Naive B cell (primary cell): ENCODE results near the gene RNU1-1. TPM values are rescaled to one million over a fixed set of nuclear protein-coding genes. Genes with fewer than 3 reads are reported as not detected.
"Not testable (repeated sequence)": the region's sequence is repeated elsewhere in the genome, so short reads cannot be mapped to it uniquely, and the experiment has no call there.

Experiments
- ATAC-seq, 2 donors: fragments of 150-1000 bp; cut with Tn5 transposase; 2 replicates each; pipeline ENCODE4 v1.10.0; 2021; ENCODE audit warnings: low read depth in 2 of 2, mild to moderate bottlenecking in 2 of 2, moderate library complexity in 2 of 2
- DNase-seq: peaks from one replicate; pipeline ENCODE4 v3.0.0; 2022
- H3K27ac Mint-ChIP-seq, 6 donors: one replicate each; pipeline ENCODE4 v1.8.0; 2020 to 2022; ENCODE audit warnings: mild to moderate bottlenecking in 6 of 6, mixed read lengths in 6 of 6, moderate library complexity in 5 of 6, inconsistent platforms in 2 of 6
- H3K27me3 Mint-ChIP-seq, 3 donors: one replicate each; pipeline ENCODE4 v1.8.0; 2021 to 2022; ENCODE audit warnings: mixed read lengths in 3 of 3, mild to moderate bottlenecking in 1 of 3
- H3K36me3 Mint-ChIP-seq, 2 donors: one replicate each; pipeline ENCODE4 v1.8.0; 2020 to 2022; ENCODE audit warnings: mixed read lengths in 2 of 2, inconsistent platforms in 1 of 2, mild to moderate bottlenecking in 1 of 2
- H3K4me1 Mint-ChIP-seq, 3 donors: one replicate each; pipeline ENCODE4 v1.8.0; 2020 to 2022; ENCODE audit warnings: mixed read lengths in 3 of 3, inconsistent platforms in 1 of 3, mild to moderate bottlenecking in 1 of 3, moderate library complexity in 1 of 3
- H3K4me3 Mint-ChIP-seq, 8 donors: one replicate each; pipeline ENCODE4 v1.8.0; 2020 to 2022; ENCODE audit warnings: mild to moderate bottlenecking in 8 of 8, mixed read lengths in 8 of 8, moderate library complexity in 8 of 8, inconsistent platforms in 2 of 8
- H3K9me3 Mint-ChIP-seq, 7 donors: one replicate each; pipeline ENCODE4 v1.8.0; 2020 to 2022; ENCODE audit warnings: mixed read lengths in 7 of 7, mild to moderate bottlenecking in 5 of 7, inconsistent platforms in 2 of 7, moderate library complexity in 1 of 7
- polyA plus RNA-seq, 6 donors: library from polyadenylated mRNA; unstranded; fragments of 300-500 nt; fragmentation: Illumina TruSeq; gene quantifications; one replicate each; pipeline ENCODE4 v1.2.3, GENCODE V29; 2021; ENCODE audit warnings: low read depth in 6 of 6

Gene RNU1-1
- polyA plus RNA-seq, 6 donors from 2014 or later: 27.4 to 56.9 (median 45.9) TPM; not detected in 2

DNA sequence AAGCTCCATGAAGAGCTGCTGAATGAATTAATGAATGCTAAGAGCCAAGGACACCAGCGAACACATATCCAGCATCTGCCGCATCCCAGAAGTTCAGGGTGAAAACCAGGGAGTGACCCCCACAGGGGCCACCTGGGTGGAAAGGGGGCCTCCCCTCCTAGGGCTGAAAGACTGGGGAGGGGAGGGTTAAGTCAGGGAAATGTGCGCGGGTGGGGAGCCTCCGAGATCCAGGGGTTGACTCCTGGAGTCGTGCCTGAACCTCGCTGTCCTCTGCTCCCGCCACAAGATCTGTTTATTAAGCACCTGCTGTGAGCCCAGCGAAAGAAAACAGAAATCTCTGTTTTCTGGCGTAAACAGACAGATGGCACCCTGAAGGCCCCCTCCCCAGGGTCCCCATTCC is 16.0 kb downstream of the RNU1-1 start:
- not testable (repeated sequence) for H3K9me3 Mint-ChIP-seq, H3K36me3 Mint-ChIP-seq, H3K27me3 Mint-ChIP-seq, ATAC-seq, DNase-seq
- peak overlapping the region; percentile 79 to 93 (median 88) for H3K4me3 Mint-ChIP-seq
- peaks cover 14 to 35% (median 29%) of the 10 kb centered on the region in 3 donors for H3K4me1 Mint-ChIP-seq
- H3K27ac Mint-ChIP-seq: peak overlapping the region in 3 of 6 donors; percentile 49 to 96 (median 73)

DNA sequence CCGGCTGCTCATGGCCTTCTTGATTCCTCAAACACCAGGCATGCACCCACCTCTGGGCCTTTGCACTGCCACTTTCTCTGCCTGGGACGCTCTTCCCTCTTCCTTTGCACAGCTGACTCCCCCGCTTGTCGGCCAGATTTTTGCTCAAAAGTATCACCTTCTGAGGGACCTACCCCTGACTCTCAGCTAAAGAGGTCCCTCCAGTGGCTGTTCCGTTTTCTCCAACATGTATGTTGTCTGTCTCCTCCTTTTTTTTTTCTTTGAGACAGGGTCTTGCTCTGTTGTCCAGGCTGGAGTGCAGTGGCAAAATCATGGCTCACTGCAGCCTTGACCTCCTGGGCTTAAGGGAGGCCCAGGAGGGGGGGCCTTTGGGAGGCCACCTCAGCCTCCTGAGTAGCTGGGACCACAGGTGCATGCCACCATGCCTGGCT is 16.6 kb downstream of the RNU1-1 start:
- ATAC-seq, H3K27me3 Mint-ChIP-seq, H3K9me3 Mint-ChIP-seq, H3K36me3 Mint-ChIP-seq, DNase-seq: not testable (repeated sequence)
- peak overlapping the region; percentile 79 to 93 (median 88) for H3K4me3 Mint-ChIP-seq
- H3K4me1 Mint-ChIP-seq: peaks cover 14 to 35% (median 29%) of the 10 kb centered on the region in 3 donors
- peak overlapping the region in 4 of 6 donors; percentile 3 to 87 (median 66) for H3K27ac Mint-ChIP-seq

DNA sequence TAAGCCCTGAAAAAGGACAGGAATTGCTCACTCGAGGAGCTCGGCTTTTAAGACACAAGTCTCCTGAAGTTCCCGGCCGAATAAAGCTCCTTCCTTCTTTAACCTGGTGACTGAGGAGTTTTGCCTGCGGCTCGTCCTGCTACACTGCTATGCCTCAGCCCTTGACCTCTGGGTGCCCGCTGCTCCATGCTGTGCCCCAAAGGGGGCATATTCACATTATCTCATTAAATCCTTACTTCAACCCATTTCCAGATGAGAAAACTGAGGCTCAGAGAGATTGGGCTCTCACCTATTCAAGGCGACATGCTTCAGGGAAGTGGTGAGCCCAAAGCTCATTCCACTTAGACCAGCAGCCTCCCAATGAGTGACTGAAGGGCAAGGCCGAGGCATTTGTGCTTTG is 20.4 kb downstream of the RNU1-1 start:
- H3K27me3 Mint-ChIP-seq, H3K9me3 Mint-ChIP-seq, H3K4me3 Mint-ChIP-seq, DNase-seq, H3K36me3 Mint-ChIP-seq, ATAC-seq: not testable (repeated sequence)
- peaks cover 7 to 12% (median 11%) of the 10 kb centered on the region in 3 donors for H3K4me1 Mint-ChIP-seq
- H3K27ac Mint-ChIP-seq: peak overlapping the region in 2 of 6 donors; percentile 61 to 80

DNA sequence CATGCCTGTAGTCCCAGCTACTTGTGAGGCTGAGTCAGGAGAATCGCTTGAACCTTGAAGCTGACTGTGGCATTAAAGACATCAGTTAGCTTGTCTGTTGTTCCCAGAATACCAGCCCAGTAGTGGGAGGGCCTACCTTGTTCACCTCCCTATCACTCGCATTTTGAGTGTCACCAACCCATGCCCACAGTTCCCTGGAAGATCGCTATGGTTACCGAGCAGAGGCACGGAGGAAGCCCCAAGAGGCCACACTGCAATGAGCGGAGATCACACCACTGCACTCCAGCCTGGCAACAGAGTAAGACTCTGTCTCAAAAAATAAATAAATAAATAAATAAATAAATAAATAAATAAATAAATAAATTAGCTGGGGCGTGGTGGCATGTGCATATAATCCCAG is 21.1 kb downstream of the RNU1-1 start:
- not testable (repeated sequence) for H3K36me3 Mint-ChIP-seq, H3K4me3 Mint-ChIP-seq, H3K27me3 Mint-ChIP-seq, H3K27ac Mint-ChIP-seq, ATAC-seq, H3K9me3 Mint-ChIP-seq, DNase-seq
- peaks cover 7 to 11% (median 11%) of the 10 kb centered on the region in 3 donors for H3K4me1 Mint-ChIP-seq

DNA sequence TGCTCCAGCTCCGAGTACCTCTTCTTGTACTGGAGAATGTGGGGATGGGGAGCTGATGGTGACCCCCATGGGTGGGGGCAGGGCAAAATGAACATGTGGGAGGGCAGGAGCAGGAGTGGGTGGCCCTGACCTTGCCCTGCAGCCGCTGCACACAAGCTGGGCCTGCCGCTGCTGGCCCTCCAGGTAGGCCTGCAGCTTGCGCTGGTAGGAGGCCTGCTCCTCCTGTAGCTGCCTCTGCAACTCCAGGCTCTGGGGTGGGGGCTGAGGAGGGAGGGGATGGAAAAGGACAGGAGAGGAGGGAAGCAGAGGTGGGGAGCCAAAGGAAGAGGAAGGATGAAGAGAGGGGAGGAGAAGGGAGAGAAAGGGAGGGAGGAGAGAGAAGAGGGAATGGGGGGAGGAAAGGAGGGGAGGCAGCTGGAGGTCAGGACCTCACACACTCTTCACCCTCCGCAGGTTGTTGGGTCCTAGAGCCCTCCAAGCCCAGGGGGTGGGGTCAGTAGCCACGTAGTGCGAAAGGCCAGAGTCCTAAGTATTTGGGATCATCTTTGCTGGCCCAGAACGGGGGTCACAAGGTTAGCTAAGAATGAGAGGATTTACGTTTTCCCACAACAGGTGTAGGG is 22.9 kb downstream of the RNU1-1 start:
- Mint-ChIP-seq H3K4me3 (no peak overlapping the region), H3K27me3 (no peaks in the 10 kb centered on the region), H3K4me1 (peaks cover 0 to 5% (median 3%) of the 10 kb centered on the region in 3 donors), H3K36me3 (no peaks in the 10 kb centered on the region), H3K27ac (no peak overlapping the region), H3K9me3 (no peaks in the 10 kb centered on the region)
- DNase-seq: no peak
- no peak for ATAC-seq

DNA sequence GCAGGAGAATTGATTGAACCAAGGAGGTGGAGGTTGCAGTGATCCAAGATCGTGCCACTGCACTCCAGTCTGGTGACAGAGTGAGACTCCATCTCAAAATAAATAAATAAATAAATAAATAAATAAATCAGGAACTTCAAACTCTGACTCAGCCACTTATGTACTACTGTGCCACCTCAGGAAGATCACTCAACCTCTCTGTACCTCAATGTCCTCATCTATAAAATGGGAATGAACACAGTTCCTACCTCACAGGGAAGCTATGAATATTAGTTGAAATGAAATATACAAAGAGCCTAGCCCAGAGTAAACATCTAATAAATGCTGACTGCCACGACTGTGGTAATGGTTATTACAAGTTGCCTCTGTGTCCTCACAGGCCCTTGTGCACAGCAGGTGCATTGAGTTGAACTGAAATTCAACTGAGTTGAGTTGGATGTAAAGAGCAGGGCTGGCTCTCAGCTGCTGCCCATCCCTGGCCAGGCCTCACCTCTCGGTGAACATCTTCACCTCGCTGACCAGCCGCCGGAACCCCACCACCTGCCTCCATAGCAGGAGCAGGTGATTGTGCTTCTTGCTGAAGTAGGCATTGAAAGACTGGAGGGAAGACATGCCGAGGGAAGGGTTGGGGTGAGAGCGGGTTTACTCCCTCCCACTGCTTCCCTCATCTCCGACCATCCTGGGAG is 24.7 kb downstream of the RNU1-1 start:
- H3K27ac Mint-ChIP-seq, ATAC-seq, H3K36me3 Mint-ChIP-seq, H3K9me3 Mint-ChIP-seq, H3K27me3 Mint-ChIP-seq, H3K4me3 Mint-ChIP-seq, H3K4me1 Mint-ChIP-seq, DNase-seq: not testable (repeated sequence)

DNA sequence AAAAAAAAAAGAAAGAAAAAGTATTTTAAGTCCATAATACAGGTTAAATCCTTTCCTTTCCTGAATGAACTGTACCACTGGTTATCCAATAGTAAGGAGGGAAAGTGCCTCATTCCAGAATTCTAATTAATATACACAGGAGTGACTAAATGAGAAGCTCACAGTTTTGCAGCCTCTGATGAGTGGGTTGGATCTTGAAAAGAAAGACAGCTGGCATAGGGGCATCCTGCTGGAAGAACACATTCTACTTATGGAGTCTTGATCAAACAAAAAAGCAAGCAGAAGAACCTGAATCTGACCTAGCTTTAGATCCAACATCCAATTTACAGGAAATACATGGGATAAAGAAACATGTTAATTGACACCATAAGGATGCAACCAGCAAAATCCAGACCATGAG is 27.1 kb downstream of the RNU1-1 start:
- not testable (repeated sequence) for ATAC-seq, H3K4me3 Mint-ChIP-seq, H3K4me1 Mint-ChIP-seq, DNase-seq, H3K36me3 Mint-ChIP-seq, H3K9me3 Mint-ChIP-seq, H3K27ac Mint-ChIP-seq, H3K27me3 Mint-ChIP-seq

DNA sequence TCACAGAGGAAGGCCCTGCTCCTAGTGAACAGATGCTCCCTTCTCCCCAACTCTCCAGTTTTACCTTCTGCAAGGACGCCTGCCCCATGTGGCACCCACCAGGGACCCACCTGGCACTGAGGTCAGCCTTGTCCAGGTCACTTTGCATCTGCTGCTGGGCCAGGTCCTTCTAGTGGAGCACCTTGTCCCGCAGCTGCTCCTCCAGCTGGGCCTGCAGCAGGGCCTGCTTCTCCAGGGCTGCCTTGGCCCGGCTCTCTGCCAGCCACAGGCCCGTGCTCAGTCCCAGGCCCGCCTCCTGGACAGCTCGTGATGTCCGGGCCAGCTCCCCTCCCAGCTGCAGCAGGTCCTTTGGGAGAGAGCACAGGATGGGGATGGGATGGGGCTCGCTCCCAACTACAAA is 27.8 kb downstream of the RNU1-1 start:
- H3K27me3 Mint-ChIP-seq, H3K27ac Mint-ChIP-seq, H3K4me3 Mint-ChIP-seq, H3K36me3 Mint-ChIP-seq, H3K4me1 Mint-ChIP-seq, ATAC-seq, H3K9me3 Mint-ChIP-seq, DNase-seq: not testable (repeated sequence)

DNA sequence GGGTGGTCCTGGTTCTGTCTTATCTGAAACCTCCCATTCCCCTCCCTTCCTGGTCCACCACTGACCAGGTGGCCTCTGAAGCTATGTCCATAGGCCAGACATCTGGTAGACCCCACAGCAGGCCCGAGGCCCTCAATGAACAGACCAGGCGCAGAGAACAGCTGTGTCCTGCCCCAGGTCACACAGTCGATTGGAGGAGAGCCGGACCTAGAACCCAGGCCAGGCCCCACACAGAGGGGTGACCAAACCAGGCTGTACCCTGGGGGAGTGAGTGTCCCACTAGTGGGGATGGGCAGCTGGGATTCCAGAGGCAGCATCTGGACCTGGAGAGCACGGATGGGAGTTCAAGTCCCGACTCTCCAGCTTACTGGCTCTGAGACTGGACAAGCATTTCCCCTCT is 29.2 kb downstream of the RNU1-1 start:
- DNase-seq (no peak), ATAC-seq (no peak)
- Mint-ChIP-seq H3K9me3 (no peaks in the 10 kb centered on the region), H3K4me3 (no peak overlapping the region), H3K27me3 (no peaks in the 10 kb centered on the region), H3K27ac (no peak overlapping the region), H3K4me1 (peaks cover 0 to 5% (median 0%) of the 10 kb centered on the region in 3 donors), H3K36me3 (peaks cover 0 to 5% of the 10 kb centered on the region in 2 donors)

DNA sequence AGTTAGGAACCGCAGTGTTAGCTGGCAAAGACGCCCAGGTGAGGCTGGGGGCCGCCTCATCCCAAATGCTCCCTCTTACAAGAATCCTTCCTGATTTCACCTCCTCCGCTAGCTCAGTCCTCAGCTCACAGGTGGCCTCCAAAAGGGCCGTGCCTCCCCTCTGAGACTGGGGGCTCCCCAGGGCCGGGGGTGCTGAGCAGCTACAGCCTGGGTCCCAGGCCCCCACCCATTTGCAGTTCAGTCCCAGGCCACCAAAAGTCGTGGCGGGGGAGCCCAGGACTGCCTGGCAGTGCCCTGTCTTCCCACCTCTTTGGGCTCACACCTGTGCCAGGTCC is 29.6 kb downstream of the RNU1-1 start:
- Mint-ChIP-seq H3K27me3 (no peaks in the 10 kb centered on the region), H3K9me3 (no peaks in the 10 kb centered on the region), H3K27ac (no peak overlapping the region), H3K4me1 (peaks cover 0 to 5% (median 0%) of the 10 kb centered on the region in 3 donors), H3K36me3 (peaks cover 0 to 5% of the 10 kb centered on the region in 2 donors), H3K4me3 (no peak overlapping the region)
- DNase-seq (no peak), ATAC-seq (no peak)

DNA sequence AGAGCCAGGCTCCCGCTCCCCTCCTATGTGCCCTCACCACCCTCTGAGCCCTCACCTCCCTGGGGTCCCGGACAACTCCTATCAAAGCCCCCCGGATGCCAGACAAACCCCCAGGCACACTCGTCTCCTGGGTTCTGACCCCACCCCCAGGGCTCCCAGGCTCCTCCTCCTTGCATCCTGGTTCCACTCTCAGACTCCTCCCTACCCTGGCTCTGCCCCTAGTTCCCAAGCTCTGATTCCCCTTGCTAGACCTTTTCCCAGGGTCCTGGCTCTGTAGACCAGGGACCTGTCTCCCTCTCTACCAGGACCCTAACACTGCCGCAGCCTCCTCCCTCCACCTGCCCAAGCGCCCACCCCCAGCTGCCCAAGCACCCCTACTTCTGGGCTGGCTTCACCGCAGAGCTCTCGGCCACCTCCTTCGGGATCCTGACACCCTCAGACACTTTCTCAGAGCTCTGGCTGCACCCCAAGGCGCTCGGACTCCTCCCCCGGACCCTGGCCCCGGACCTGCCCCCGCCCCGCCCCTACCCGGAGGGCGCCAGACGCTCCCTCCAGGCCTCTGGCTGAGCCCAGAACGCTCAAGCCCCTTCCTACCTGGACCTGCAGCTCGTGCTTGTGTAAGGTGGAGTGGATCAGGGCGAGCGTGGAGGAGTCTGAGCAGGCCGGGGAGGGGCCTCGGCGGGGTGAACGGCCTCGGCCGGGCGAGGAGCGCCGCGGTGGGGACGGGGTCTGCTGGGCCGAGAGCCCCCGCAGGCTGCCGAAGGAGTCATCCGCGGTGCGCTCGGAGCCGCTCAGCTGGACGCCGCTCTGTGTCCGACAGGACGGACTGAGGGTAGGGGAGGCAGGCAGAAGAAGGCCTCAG is 30.2 kb downstream of the RNU1-1 start:
- H3K4me1 Mint-ChIP-seq, H3K4me3 Mint-ChIP-seq, H3K27ac Mint-ChIP-seq, ATAC-seq, H3K27me3 Mint-ChIP-seq, H3K36me3 Mint-ChIP-seq, H3K9me3 Mint-ChIP-seq, DNase-seq: not testable (repeated sequence)

DNA sequence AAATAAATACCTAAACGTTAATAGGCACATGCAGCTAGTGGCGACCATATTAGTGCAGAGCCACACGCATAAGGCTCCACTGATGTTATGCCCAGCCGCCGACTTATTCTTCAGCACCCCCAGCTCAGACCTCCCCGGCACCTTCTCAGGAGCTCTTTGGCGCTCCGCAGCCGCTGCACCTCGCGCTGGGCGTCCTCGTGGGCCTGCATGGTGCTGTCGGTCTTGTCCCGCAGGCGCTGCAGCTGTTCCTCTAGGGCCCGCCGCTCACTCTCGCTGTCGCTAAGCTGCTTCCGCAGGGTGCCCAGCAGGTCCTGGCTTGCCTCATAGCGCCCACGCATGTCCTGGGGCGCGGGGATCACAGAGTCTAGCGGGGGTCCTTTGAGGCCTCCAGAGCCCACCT is 30.9 kb downstream of the RNU1-1 start:
- not testable (repeated sequence) for H3K27me3 Mint-ChIP-seq, H3K27ac Mint-ChIP-seq, H3K9me3 Mint-ChIP-seq, DNase-seq, H3K36me3 Mint-ChIP-seq, H3K4me1 Mint-ChIP-seq, ATAC-seq, H3K4me3 Mint-ChIP-seq

DNA sequence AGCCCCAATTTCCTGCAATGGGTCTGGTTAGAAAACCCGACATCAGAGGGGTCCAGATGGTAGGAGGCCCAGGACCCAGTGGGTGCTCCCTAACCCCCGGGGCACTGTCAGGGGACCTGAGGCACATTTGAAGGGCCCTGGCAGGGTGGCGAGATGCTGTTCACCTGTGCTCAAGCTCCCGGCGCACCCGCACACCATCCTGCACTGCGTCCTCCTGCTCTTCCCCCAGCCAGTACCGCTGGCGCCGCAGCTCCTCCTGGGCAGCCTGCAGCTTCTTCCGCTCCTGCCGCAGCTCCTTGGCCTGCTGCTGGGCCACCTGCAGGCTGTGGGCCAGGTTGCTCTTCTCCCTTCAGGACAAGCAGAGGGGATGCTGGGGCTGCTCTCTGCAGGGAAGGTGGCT is 36.0 kb downstream of the RNU1-1 start:
- Mint-ChIP-seq H3K27ac (no peak overlapping the region), H3K36me3 (peaks cover 9 to 11% of the 10 kb centered on the region in 2 donors), H3K4me1 (no peaks in the 10 kb centered on the region), H3K27me3 (no peaks in the 10 kb centered on the region), H3K9me3 (no peaks in the 10 kb centered on the region), H3K4me3 (no peak overlapping the region)
- no peak for ATAC-seq
- DNase-seq: no peak
